SK-N-SH treated with all-trans-retinoic acid at 6 μM for 48 hours (cell line): ENCODE data around the gene GFRA1.

ENCODE experiments used
- ATAC-seq: fragments of 200-7000 bp; cut with Tn5 transposase; 3 replicates; pipeline ENCODE4 v1.9.1; 2020; ENCODE audit warnings: mild to moderate bottlenecking, moderate library complexity
- ARNTL ChIP-seq: fragments of 450-650 bp; formaldehyde crosslinking; IDR thresholded peaks from 2 replicates; pipeline ENCODE4 v1.5.0; 2020; ENCODE audit warnings: low read depth, mild to moderate bottlenecking, moderate library complexity, borderline replicate concordance
- BACH2 ChIP-seq: fragments of 250-450 bp; sonication (Bioruptor Pico); IDR thresholded peaks from 2 replicates; pipeline ENCODE4 v1.9.0; 2021; ENCODE audit warnings: mild to moderate bottlenecking, borderline replicate concordance
- CSDC2 ChIP-seq: fragments of 250-450 bp; sonication (Bioruptor Pico); IDR thresholded peaks from 2 replicates; pipeline ENCODE4 v1.5.0; 2020; ENCODE audit warnings: mild to moderate bottlenecking, moderate library complexity
- CSRNP3 ChIP-seq: fragments of 250-450 bp; sonication (Bioruptor Pico); IDR thresholded peaks from 2 replicates; pipeline ENCODE4 v1.5.1; 2021; ENCODE audit warnings: mild to moderate bottlenecking, moderate library complexity
- ESRRG ChIP-seq: fragments of 250-450 bp; sonication (Bioruptor Pico); IDR thresholded peaks from 2 replicates; pipeline ENCODE4 v1.6.1; 2021; ENCODE audit warnings: mild to moderate bottlenecking
- GLIS3 ChIP-seq: fragments of 250-450 bp; sonication (Bioruptor Pico); IDR thresholded peaks from 2 replicates; pipeline ENCODE4 v1.5.0; 2020; ENCODE audit warnings: mild to moderate bottlenecking, moderate library complexity
- ISL1 ChIP-seq: fragments of 250-450 bp; sonication (Bioruptor Pico); IDR thresholded peaks from 2 replicates; pipeline ENCODE4 v2.1.2; 2022; ENCODE audit warnings: mild to moderate bottlenecking, moderate library complexity
- OSR1 ChIP-seq: fragments of 250-450 bp; sonication (Bioruptor Pico); IDR thresholded peaks from 2 replicates; pipeline ENCODE4 v1.8.0; 2022; ENCODE audit warnings: moderate library complexity, mild to moderate bottlenecking, inconsistent platforms
- PATZ1 ChIP-seq: fragments of 250-450 bp; sonication (Bioruptor Pico); IDR thresholded peaks from 2 replicates; pipeline ENCODE4 v1.8.0; 2020; ENCODE audit warnings: mild to moderate bottlenecking, moderate library complexity, borderline replicate concordance
- RARB ChIP-seq: fragments of 250-450 bp; sonication (Bioruptor Pico); IDR thresholded peaks from 2 replicates; pipeline ENCODE4 v1.8.0; 2021; ENCODE audit warnings: mild to moderate bottlenecking, moderate library complexity
- SNAI2 ChIP-seq: fragments of 250-450 bp; sonication (Bioruptor Pico); IDR thresholded peaks from 2 replicates; pipeline ENCODE4 v1.5.0; 2020; ENCODE audit warnings: mild to moderate bottlenecking, moderate library complexity
- TCF4 ChIP-seq: fragments of 250-450 bp; sonication (Bioruptor Pico); IDR thresholded peaks from 2 replicates; pipeline ENCODE4 v1.8.0; 2021; ENCODE audit warnings: mild to moderate bottlenecking, moderate library complexity, borderline replicate concordance
- TOX ChIP-seq: fragments of 250-450 bp; sonication (Bioruptor Pico); IDR thresholded peaks from 2 replicates; pipeline ENCODE4 v1.8.0; 2021; ENCODE audit warnings: mild to moderate bottlenecking, moderate library complexity, borderline replicate concordance
- ZC3H10 ChIP-seq: fragments of 250-450 bp; sonication (Bioruptor Pico); IDR thresholded peaks from 2 replicates; pipeline ENCODE4 v1.5.1; 2021; ENCODE audit warnings: mild to moderate bottlenecking, moderate library complexity
- ZFP3 ChIP-seq: fragments of 250-450 bp; sonication (Bioruptor Pico); IDR thresholded peaks from 2 replicates; pipeline ENCODE4 v1.5.0; 2020; ENCODE audit warnings: mild to moderate bottlenecking, moderate library complexity
- ZFP30 ChIP-seq: fragments of 450-650 bp; formaldehyde crosslinking; IDR thresholded peaks from 2 replicates; pipeline ENCODE4 v1.5.0; 2022; ENCODE audit warnings: mild to moderate bottlenecking, moderate library complexity
- ZNF565 ChIP-seq: fragments of 450-650 bp; formaldehyde crosslinking; conservative IDR thresholded peaks from 2 replicates; pipeline ENCODE4 v1.5.0; 2020; ENCODE audit warnings: low read depth, mild to moderate bottlenecking, moderate library complexity
- ZNF70 ChIP-seq: fragments of 450-650 bp; formaldehyde crosslinking; IDR thresholded peaks from 2 replicates; pipeline ENCODE4 v1.5.0; 2020; ENCODE audit warnings: mild to moderate bottlenecking, moderate library complexity
- ZNF8 ChIP-seq: fragments of 450-650 bp; formaldehyde crosslinking; IDR thresholded peaks from 2 replicates; pipeline ENCODE4 v1.5.0; 2020; ENCODE audit warnings: mild to moderate bottlenecking, moderate library complexity
- TF ChIP-seq, protein P1 (sequence below): fragments of 250-450 bp; sonication (Bioruptor Pico); IDR thresholded peaks from 2 replicates; pipeline ENCODE4 v1.5.1; 2020; ENCODE audit warnings: low read depth, mild to moderate bottlenecking, moderate library complexity
- TF ChIP-seq, protein P2 (sequence below): fragments of 250-450 bp; sonication (Bioruptor Pico); IDR thresholded peaks from 2 replicates; pipeline ENCODE4 v1.8.0; 2021; ENCODE audit warnings: low read depth, mild to moderate bottlenecking, moderate library complexity, borderline replicate concordance
- TF ChIP-seq, protein P3 (sequence below): fragments of 250-450 bp; sonication (Bioruptor Pico); IDR thresholded peaks from 2 replicates; pipeline ENCODE4 v1.5.0; 2020; ENCODE audit warnings: mild to moderate bottlenecking, moderate library complexity

Gene GFRA1

GRCh38 chr10:116096526-116096925, 176.5 kb downstream of the GFRA1 start:
- no peak for ATAC-seq
- no peak for TF ChIP-seq GLIS3 (CRISPR knock-in tag)
- TF ChIP-seq TOX (CRISPR knock-in tag) = no peak
- no peak for TF ChIP-seq ARNTL (CRISPR knock-in tag)
- TF ChIP-seq ZNF8 = no peak
- no peak for TF ChIP-seq ZFP30 (CRISPR knock-in tag)
- TF ChIP-seq OSR1 = no peak
- TF ChIP-seq, protein P1, sequence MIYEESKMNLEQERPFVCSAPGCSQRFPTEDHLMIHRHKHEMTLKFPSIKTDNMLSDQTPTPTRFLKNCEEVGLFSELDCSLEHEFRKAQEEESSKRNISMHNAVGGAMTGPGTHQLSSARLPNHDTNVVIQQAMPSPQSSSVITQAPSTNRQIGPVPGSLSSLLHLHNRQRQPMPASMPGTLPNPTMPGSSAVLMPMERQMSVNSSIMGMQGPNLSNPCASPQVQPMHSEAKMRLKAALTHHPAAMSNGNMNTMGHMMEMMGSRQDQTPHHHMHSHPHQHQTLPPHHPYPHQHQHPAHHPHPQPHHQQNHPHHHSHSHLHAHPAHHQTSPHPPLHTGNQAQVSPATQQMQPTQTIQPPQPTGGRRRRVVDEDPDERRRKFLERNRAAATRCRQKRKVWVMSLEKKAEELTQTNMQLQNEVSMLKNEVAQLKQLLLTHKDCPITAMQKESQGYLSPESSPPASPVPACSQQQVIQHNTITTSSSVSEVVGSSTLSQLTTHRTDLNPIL (CRISPR knock-in tag) = no peak
- no peak for TF ChIP-seq SNAI2 (CRISPR knock-in tag)

DNA sequence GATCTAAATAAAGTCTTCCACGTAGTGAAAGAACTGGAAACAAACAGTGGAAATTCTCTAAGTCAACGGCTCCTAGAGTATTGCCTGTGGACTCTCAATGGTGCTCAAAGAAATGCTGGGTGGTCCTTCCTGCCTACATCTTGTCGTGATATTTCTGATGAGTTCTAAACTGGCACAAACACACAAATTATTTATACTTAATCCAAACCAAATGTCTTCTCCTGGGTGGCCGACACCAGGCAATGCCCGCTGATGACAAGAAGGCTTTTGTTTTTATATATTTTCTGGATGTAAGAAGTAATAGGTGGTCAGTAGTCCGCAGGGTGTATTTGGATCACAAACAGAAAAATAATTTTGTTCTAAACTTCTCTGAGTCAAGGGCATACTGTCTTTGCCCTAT, 178.7 kb downstream of the GFRA1 start:
- no peak for ATAC-seq
- TF ChIP-seq ESRRG (CRISPR knock-in tag) = no peak
- TF ChIP-seq ZC3H10 = no peak
- no peak for TF ChIP-seq SNAI2 (CRISPR knock-in tag)
- no peak for TF ChIP-seq ZNF8
- no peak for TF ChIP-seq ZNF70
- no peak for TF ChIP-seq TOX (CRISPR knock-in tag)
- TF ChIP-seq, protein P2, sequence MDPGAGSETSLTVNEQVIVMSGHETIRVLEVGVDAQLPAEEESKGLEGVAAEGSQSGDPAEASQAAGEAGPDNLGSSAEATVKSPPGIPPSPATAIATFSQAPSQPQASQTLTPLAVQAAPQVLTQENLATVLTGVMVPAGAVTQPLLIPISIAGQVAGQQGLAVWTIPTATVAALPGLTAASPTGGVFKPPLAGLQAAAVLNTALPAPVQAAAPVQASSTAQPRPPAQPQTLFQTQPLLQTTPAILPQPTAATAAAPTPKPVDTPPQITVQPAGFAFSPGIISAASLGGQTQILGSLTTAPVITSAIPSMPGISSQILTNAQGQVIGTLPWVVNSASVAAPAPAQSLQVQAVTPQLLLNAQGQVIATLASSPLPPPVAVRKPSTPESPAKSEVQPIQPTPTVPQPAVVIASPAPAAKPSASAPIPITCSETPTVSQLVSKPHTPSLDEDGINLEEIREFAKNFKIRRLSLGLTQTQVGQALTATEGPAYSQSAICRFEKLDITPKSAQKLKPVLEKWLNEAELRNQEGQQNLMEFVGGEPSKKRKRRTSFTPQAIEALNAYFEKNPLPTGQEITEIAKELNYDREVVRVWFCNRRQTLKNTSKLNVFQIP (CRISPR knock-in tag) = no peak
- TF ChIP-seq OSR1 = no peak
- TF ChIP-seq, protein P1 (CRISPR knock-in tag) = no peak
- TF ChIP-seq BACH2 (CRISPR knock-in tag) = no peak
- TF ChIP-seq ZNF565 (CRISPR knock-in tag) = no peak
- TF ChIP-seq GLIS3 (CRISPR knock-in tag) = no peak
- TF ChIP-seq RARB = no peak
- no peak for TF ChIP-seq ZFP30 (CRISPR knock-in tag)
- no peak for TF ChIP-seq ISL1 (CRISPR knock-in tag)
- TF ChIP-seq TCF4 (CRISPR knock-in tag) = no peak
- no peak for TF ChIP-seq CSRNP3 (CRISPR knock-in tag)
- TF ChIP-seq ARNTL (CRISPR knock-in tag) = no peak
- no peak for TF ChIP-seq PATZ1

DNA sequence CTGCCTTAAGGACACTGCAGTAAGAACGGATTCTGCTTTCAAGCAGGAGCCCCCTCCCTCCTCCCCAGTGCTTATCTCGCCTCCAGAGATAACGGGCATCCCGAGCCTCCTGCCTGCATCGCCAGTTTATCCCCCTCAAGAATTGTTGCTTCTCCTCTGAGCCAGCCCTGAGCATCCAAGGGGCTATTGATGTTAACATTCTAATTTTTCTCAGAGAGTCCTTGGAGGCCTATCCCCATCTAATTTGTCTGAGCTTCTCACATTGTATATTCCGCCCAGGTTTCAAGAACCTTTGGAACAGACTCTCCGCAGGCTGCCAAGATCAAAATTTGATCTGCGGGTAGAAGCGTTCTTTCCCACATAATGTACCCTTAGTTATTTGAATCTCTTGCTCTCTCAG, 180.0 kb downstream of the GFRA1 start:
- no peak for ATAC-seq
- TF ChIP-seq ZNF8 = no peak
- TF ChIP-seq SNAI2 (CRISPR knock-in tag) = no peak

GRCh38 chr10:116088985-116089384, 184.0 kb downstream of the GFRA1 start:
- no peak for TF ChIP-seq CSDC2 (CRISPR knock-in tag)
- TF ChIP-seq ZFP3 (CRISPR knock-in tag) = no peak
- TF ChIP-seq, protein P3, sequence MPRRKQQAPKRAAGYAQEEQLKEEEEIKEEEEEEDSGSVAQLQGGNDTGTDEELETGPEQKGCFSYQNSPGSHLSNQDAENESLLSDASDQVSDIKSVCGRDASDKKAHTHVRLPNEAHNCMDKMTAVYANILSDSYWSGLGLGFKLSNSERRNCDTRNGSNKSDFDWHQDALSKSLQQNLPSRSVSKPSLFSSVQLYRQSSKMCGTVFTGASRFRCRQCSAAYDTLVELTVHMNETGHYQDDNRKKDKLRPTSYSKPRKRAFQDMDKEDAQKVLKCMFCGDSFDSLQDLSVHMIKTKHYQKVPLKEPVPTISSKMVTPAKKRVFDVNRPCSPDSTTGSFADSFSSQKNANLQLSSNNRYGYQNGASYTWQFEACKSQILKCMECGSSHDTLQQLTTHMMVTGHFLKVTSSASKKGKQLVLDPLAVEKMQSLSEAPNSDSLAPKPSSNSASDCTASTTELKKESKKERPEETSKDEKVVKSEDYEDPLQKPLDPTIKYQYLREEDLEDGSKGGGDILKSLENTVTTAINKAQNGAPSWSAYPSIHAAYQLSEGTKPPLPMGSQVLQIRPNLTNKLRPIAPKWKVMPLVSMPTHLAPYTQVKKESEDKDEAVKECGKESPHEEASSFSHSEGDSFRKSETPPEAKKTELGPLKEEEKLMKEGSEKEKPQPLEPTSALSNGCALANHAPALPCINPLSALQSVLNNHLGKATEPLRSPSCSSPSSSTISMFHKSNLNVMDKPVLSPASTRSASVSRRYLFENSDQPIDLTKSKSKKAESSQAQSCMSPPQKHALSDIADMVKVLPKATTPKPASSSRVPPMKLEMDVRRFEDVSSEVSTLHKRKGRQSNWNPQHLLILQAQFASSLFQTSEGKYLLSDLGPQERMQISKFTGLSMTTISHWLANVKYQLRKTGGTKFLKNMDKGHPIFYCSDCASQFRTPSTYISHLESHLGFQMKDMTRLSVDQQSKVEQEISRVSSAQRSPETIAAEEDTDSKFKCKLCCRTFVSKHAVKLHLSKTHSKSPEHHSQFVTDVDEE (CRISPR knock-in tag) = no peak
- no peak for TF ChIP-seq CSRNP3 (CRISPR knock-in tag)
- no peak for TF ChIP-seq ZNF70
- no peak for TF ChIP-seq TCF4 (CRISPR knock-in tag)
- no peak for TF ChIP-seq SNAI2 (CRISPR knock-in tag)
- no peak for TF ChIP-seq ZNF565 (CRISPR knock-in tag)
- ATAC-seq = no peak
